Neural crest cell (in vitro differentiated cells): Measurements from ENCODE around the gene CCNB3. TPM values are rescaled to one million over a fixed set of nuclear protein-coding genes. Genes with fewer than 3 reads are reported as not detected.

ENCODE experiments used
- DNase-seq: peaks from one replicate; pipeline ENCODE4 v3.0.0; 2021; ENCODE audit warnings: low read depth, mixed read lengths, low spot score
- H3K27ac Mint-ChIP-seq: one replicate; pipeline ENCODE4 v1.8.0; 2021; ENCODE audit warnings: mild to moderate bottlenecking, mixed read lengths; ENCODE audit not compliant: unreplicated experiment
- H3K27me3 Mint-ChIP-seq: 2 replicates; pipeline ENCODE4 v1.8.0; 2021; ENCODE audit warnings: low read depth, mild to moderate bottlenecking, mixed read lengths
- H3K36me3 Mint-ChIP-seq: 2 replicates; pipeline ENCODE4 v1.8.0; 2021; ENCODE audit warnings: low read depth, mild to moderate bottlenecking, mixed read lengths
- H3K4me1 Mint-ChIP-seq: 2 replicates; pipeline ENCODE4 v1.8.0; 2021; ENCODE audit warnings: mixed read lengths
- H3K4me3 Mint-ChIP-seq: one replicate; pipeline ENCODE4 v1.8.0; 2021; ENCODE audit warnings: mild to moderate bottlenecking, mixed read lengths
- H3K9me3 Mint-ChIP-seq: 2 replicates; pipeline ENCODE4 v1.8.0; 2021; ENCODE audit warnings: mixed read lengths
- CTCF ChIP-seq: fragments of 200-600 bp; sonication (generic); conservative IDR thresholded peaks from 2 replicates; pipeline ENCODE4 v1.5.0; 2021; ENCODE audit warnings: antibody characterized with exemption, mild to moderate bottlenecking
- total RNA-seq: library from RNA; stranded (reverse); gene quantifications from 2 replicates; pipeline ENCODE4 v1.2.1, GENCODE V29; 2021

Gene CCNB3
- total RNA-seq, 1 donor from 2014 or later = 0.89 TPM

GRCh38 chrX:50188859-50189600 is 15.5 kb upstream of the CCNB3 start:
- Mint-ChIP-seq H3K27ac (peak overlapping the region; percentile 52), H3K9me3 (peaks cover 9% of the 10 kb centered on the region), H3K4me3 (no peak overlapping the region), H3K4me1 (peaks cover 28% of the 10 kb centered on the region), H3K27me3 (no peaks in the 10 kb centered on the region), H3K36me3 (no peaks in the 10 kb centered on the region)
- no peak for TF ChIP-seq CTCF
- DNase-seq = no peak

- H3K4me3 Mint-ChIP-seq = no peak overlapping the region
- H3K4me1 Mint-ChIP-seq = no peaks in the 10 kb centered on the region
- H3K9me3 Mint-ChIP-seq = peaks cover 6% of the 10 kb centered on the region
- no peak for DNase-seq
- no peak overlapping the region for H3K27ac Mint-ChIP-seq
- no peaks in the 10 kb centered on the region for H3K27me3 Mint-ChIP-seq
- no peak for TF ChIP-seq CTCF
- H3K36me3 Mint-ChIP-seq = no peaks in the 10 kb centered on the region
Observed at GRCh38 chrX:50198348-50198747, 6.2 kb upstream of the CCNB3 start.

- Mint-ChIP-seq H3K9me3 (peaks cover 6% of the 10 kb centered on the region), H3K36me3 (peaks cover 3% of the 10 kb centered on the region), H3K4me1 (peaks cover 11% of the 10 kb centered on the region), H3K27ac (no peak within 1 kb of the TSS), H3K27me3 (no peaks in the 10 kb centered on the region), H3K4me3 (no peak within 1 kb of the TSS)
- DNase-seq = no peak
- no peak for TF ChIP-seq CTCF
Observed at GRCh38 chrX:50200907-50201306, 3.7 kb upstream of the CCNB3 start, which contains the start of gene AKAP4. TSS of gene AKAP4 (minus strand) at chrX:50201007. CDS start at chrX:50200889, 118 bp downstream.

GRCh38 chrX:50202539-50202938 is 2.0 kb upstream of the CCNB3 start:
- Mint-ChIP-seq H3K9me3 (peaks cover 6% of the 10 kb centered on the region), H3K4me1 (peaks cover 11% of the 10 kb centered on the region)
- TF ChIP-seq CTCF = no peak

GRCh38 chrX:50206753-50207152 is 2.2 kb downstream of the CCNB3 start:
- Mint-ChIP-seq H3K27me3 (no peaks in the 10 kb centered on the region), H3K9me3 (peaks cover 3% of the 10 kb centered on the region), H3K4me1 (peaks cover 11% of the 10 kb centered on the region), H3K36me3 (peaks cover 3% of the 10 kb centered on the region), H3K27ac (no peak overlapping the region), H3K4me3 (no peak overlapping the region)
- no peak for DNase-seq
- TF ChIP-seq CTCF = no peak

More at GRCh38 chrX:50202539-50202938, 2.0 kb upstream of the CCNB3 start:
- H3K36me3 Mint-ChIP-seq = peaks cover 3% of the 10 kb centered on the region
- no peak overlapping the region for H3K27ac Mint-ChIP-seq
- no peak for DNase-seq
- no peak overlapping the region for H3K4me3 Mint-ChIP-seq
- no peaks in the 10 kb centered on the region for H3K27me3 Mint-ChIP-seq
